HepG2 (cell line): Measurements from ENCODE around the gene WDR81. TPM values are rescaled to one million over a fixed set of nuclear protein-coding genes. Genes with fewer than 3 reads are reported as not detected.

ENCODE experiments used
- AGO2 ChIP-seq: fragments of 200-400 bp; formaldehyde crosslinking; optimal IDR thresholded peaks from 2 replicates; pipeline ENCODE3; 2017; ENCODE audit warnings: mild to moderate bottlenecking, low read depth, low read length, moderate library complexity
- ARNTL ChIP-seq: sonication (generic); formaldehyde crosslinking; IDR thresholded peaks from 2 replicates; pipeline ENCODE4 v1.4.0; 2020; ENCODE audit warnings: mild to moderate bottlenecking, missing genetic modification reagents
- MED13 ChIP-seq: sonication (generic); formaldehyde crosslinking; IDR thresholded peaks from 2 replicates; pipeline ENCODE4 v1.5.0; 2020; ENCODE audit warnings: missing genetic modification reagents
- NAIF1 ChIP-seq: sonication (generic); formaldehyde crosslinking; IDR thresholded peaks from 2 replicates; pipeline ENCODE4 v1.5.0; 2020; ENCODE audit warnings: mild to moderate bottlenecking, missing genetic modification reagents, borderline replicate concordance
- SOX5 ChIP-seq: IDR thresholded peaks from 2 replicates; pipeline ENCODE4 v1.6.1; 2016; ENCODE audit warnings: borderline replicate concordance
- ZFAT ChIP-seq: sonication (generic); formaldehyde crosslinking; conservative IDR thresholded peaks from 2 replicates; pipeline ENCODE4 v1.8.1; 2023; ENCODE audit warnings: missing genetic modification reagents, inconsistent platforms
- ZIK1 ChIP-seq: sonication (generic); formaldehyde crosslinking; IDR thresholded peaks from 2 replicates; pipeline ENCODE4 v1.5.0; 2020; ENCODE audit warnings: mild to moderate bottlenecking, low read depth, missing genetic modification reagents, borderline replicate concordance
- ZMYM3 ChIP-seq: sonication (generic); formaldehyde crosslinking; IDR thresholded peaks from 2 replicates; pipeline ENCODE4 v1.5.1; 2020; ENCODE audit warnings: mild to moderate bottlenecking, missing genetic modification reagents
- ZNF3 ChIP-seq: IDR thresholded peaks from 2 replicates; pipeline ENCODE4 v1.7.0; 2017; ENCODE audit warnings: inconsistent platforms
- ZNF30 ChIP-seq: sonication (generic); formaldehyde crosslinking; IDR thresholded peaks from 2 replicates; pipeline ENCODE4 v1.5.0; 2020; ENCODE audit warnings: mild to moderate bottlenecking, missing genetic modification reagents
- ZNF569 ChIP-seq: sonication (generic); formaldehyde crosslinking; IDR thresholded peaks from 2 replicates; pipeline ENCODE4 v1.5.0; 2020; ENCODE audit warnings: mild to moderate bottlenecking, missing genetic modification reagents, moderate library complexity, borderline replicate concordance
- ZNF777 ChIP-seq: sonication (generic); formaldehyde crosslinking; IDR thresholded peaks from 2 replicates; pipeline ENCODE4 v1.4.0; 2020; ENCODE audit warnings: missing genetic modification reagents
- ZSCAN9 ChIP-seq: IDR thresholded peaks from 2 replicates; pipeline ENCODE4 v1.6.1; 2016; ENCODE audit warnings: borderline replicate concordance
- polyA plus RNA-seq, 8 experiments: library from polyadenylated mRNA; depleted of rRNA in 3 of 8; stranded (reverse) in 7 of 8; unstranded in 1 of 8; fragments of >200 nt; fragmentation: Illumina TruSeq in 4 of 8; extraction: Trizol in 4 of 8; gene quantifications; 2 replicates each; pipeline versions ENCODE4 v1.2.1 to v1.2.3, GENCODE V29; 2011 to 2016; ENCODE audit warnings: low read depth in 4 of 8, missing spikeins in 1 of 8, mixed read lengths in 1 of 8; ENCODE audit not compliant: insufficient read depth in 1 of 8
- total RNA-seq, 5 experiments: library from RNA; depleted of rRNA; stranded (reverse); fragments of >200 nt; fragmentation: Illumina TruSeq; extraction: Trizol; gene quantifications; 2 replicates each; pipeline ENCODE4 v1.2.3, GENCODE V29; 2016; ENCODE audit warnings: low read depth in 1 of 5
- TF ChIP-seq, protein P1 (sequence below): sonication (generic); formaldehyde crosslinking; IDR thresholded peaks from 2 replicates; pipeline ENCODE4 v1.5.0; 2020; ENCODE audit warnings: missing genetic modification reagents, mild to moderate bottlenecking, borderline replicate concordance
- TF ChIP-seq, protein P2 (sequence below): sonication (generic); IDR thresholded peaks from 2 replicates; pipeline ENCODE4 v1.6.1; 2016; ENCODE audit warnings: low read depth, borderline replicate concordance
- TF ChIP-seq, protein P3 (sequence below): sonication (generic); formaldehyde crosslinking; IDR thresholded peaks from 2 replicates; pipeline ENCODE4; 2020; ENCODE audit warnings: missing genetic modification reagents, mild to moderate bottlenecking, borderline replicate concordance
- TF ChIP-seq, protein P4 (sequence below): sonication (generic); formaldehyde crosslinking; IDR thresholded peaks from 2 replicates; pipeline ENCODE4 v1.4.0; 2020; ENCODE audit warnings: low read depth, mild to moderate bottlenecking, missing genetic modification reagents
- TF ChIP-seq, protein P5 (sequence below): sonication (generic); formaldehyde crosslinking; IDR thresholded peaks from 2 replicates; pipeline ENCODE4 v1.8.0; 2022; ENCODE audit warnings: mild to moderate bottlenecking, missing genetic modification reagents, borderline replicate concordance
- TF ChIP-seq, protein P6 (sequence below): IDR thresholded peaks from 2 replicates; pipeline ENCODE4 v1.6.1; 2016; ENCODE audit warnings: control low read depth
- TF ChIP-seq, protein P7 (sequence below): sonication (generic); formaldehyde crosslinking; conservative IDR thresholded peaks from 2 replicates; pipeline ENCODE4 v1.4.0; 2020; ENCODE audit warnings: missing genetic modification reagents

WDR81 gene
- total and polyA plus RNA-seq, 2 of the 13 experiments (the other 11 are each of a cell fraction or from before 2014, with no cell fraction given), result 9.1 to 16.7 TPM

DNA sequence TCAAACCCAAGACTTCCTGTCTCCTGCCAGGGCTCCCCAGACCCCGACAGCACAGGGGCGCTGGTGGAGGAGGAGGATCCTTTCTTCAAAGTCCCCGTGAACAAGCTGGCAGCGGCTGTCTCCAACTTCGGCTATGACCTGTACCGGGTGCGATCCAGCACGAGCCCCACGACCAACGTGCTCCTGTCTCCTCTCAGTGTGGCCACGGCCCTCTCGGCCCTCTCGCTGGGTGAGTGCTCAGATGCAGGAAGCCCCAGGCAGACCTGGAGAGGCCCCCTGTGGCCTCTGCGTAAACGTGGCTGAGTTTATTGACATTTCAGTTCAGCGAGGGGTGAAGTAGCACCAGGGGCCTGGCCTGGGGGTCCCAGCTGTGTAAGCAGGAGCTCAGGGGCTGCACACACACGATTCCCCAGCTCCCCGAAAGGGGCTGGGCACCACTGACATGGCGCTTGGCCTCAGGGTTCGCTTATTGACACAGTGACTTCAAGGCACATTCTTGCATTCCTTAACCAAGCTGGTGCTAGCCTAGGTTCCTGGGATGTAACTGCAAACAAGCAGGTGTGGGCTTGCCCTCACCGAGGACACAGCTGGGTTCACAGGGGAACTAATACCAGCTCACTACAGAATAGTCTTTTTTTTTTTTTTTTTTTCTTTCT, 45.4 kb downstream of the WDR81 start (continued):
- TF ChIP-seq, protein P1, sequence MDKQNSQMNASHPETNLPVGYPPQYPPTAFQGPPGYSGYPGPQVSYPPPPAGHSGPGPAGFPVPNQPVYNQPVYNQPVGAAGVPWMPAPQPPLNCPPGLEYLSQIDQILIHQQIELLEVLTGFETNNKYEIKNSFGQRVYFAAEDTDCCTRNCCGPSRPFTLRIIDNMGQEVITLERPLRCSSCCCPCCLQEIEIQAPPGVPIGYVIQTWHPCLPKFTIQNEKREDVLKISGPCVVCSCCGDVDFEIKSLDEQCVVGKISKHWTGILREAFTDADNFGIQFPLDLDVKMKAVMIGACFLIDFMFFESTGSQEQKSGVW (CRISPR knock-in tag), result no peak
- TF ChIP-seq ZFAT (CRISPR knock-in tag), result no peak
- no peak for TF ChIP-seq ARNTL (CRISPR knock-in tag)
- no peak for TF ChIP-seq MED13 (CRISPR knock-in tag)
- peak; percentile 95 for TF ChIP-seq AGO2
- no peak for TF ChIP-seq NAIF1
- no peak for TF ChIP-seq ZNF30
- TF ChIP-seq ZIK1, result no peak
- TF ChIP-seq SOX5 (CRISPR knock-in tag), result peak; percentile 67
- TF ChIP-seq, protein P2, sequence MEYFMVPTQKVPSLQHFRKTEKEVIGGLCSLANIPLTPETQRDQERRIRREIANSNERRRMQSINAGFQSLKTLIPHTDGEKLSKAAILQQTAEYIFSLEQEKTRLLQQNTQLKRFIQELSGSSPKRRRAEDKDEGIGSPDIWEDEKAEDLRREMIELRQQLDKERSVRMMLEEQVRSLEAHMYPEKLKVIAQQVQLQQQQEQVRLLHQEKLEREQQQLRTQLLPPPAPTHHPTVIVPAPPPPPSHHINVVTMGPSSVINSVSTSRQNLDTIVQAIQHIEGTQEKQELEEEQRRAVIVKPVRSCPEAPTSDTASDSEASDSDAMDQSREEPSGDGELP, result peak; percentile 97
- TF ChIP-seq, protein P3, sequence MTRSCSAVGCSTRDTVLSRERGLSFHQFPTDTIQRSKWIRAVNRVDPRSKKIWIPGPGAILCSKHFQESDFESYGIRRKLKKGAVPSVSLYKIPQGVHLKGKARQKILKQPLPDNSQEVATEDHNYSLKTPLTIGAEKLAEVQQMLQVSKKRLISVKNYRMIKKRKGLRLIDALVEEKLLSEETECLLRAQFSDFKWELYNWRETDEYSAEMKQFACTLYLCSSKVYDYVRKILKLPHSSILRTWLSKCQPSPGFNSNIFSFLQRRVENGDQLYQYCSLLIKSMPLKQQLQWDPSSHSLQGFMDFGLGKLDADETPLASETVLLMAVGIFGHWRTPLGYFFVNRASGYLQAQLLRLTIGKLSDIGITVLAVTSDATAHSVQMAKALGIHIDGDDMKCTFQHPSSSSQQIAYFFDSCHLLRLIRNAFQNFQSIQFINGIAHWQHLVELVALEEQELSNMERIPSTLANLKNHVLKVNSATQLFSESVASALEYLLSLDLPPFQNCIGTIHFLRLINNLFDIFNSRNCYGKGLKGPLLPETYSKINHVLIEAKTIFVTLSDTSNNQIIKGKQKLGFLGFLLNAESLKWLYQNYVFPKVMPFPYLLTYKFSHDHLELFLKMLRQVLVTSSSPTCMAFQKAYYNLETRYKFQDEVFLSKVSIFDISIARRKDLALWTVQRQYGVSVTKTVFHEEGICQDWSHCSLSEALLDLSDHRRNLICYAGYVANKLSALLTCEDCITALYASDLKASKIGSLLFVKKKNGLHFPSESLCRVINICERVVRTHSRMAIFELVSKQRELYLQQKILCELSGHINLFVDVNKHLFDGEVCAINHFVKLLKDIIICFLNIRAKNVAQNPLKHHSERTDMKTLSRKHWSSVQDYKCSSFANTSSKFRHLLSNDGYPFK, result no peak; the same call in 1 of the 2 replicates
- TF ChIP-seq ZSCAN9 (CRISPR knock-in tag), result no peak; the same call in 1 of the 2 replicates
- TF ChIP-seq, protein P4, sequence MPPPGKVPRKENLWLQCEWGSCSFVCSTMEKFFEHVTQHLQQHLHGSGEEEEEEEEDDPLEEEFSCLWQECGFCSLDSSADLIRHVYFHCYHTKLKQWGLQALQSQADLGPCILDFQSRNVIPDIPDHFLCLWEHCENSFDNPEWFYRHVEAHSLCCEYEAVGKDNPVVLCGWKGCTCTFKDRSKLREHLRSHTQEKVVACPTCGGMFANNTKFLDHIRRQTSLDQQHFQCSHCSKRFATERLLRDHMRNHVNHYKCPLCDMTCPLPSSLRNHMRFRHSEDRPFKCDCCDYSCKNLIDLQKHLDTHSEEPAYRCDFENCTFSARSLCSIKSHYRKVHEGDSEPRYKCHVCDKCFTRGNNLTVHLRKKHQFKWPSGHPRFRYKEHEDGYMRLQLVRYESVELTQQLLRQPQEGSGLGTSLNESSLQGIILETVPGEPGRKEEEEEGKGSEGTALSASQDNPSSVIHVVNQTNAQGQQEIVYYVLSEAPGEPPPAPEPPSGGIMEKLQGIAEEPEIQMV (CRISPR knock-in tag), result no peak
- TF ChIP-seq ZNF777 (CRISPR knock-in tag), result no peak
- no peak for TF ChIP-seq ZNF569 (CRISPR knock-in tag)
- TF ChIP-seq, protein P5, sequence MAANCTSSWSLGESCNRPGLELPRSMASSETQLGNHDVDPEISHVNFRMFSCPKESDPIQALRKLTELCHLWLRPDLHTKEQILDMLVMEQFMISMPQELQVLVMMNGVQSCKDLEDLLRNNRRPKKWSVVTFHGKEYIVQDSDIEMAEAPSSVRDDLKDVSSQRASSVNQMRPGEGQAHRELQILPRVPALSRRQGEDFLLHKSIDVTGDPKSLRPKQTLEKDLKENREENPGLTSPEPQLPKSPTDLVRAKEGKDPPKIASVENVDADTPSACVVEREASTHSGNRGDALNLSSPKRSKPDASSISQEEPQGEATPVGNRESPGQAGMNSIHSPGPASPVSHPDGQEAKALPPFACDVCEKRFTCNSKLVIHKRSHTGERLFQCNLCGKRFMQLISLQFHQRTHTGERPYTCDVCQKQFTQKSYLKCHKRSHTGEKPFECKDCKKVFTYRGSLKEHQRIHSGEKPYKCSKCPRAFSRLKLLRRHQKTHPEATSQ (CRISPR knock-in tag), result no peak
- TF ChIP-seq, protein P6, sequence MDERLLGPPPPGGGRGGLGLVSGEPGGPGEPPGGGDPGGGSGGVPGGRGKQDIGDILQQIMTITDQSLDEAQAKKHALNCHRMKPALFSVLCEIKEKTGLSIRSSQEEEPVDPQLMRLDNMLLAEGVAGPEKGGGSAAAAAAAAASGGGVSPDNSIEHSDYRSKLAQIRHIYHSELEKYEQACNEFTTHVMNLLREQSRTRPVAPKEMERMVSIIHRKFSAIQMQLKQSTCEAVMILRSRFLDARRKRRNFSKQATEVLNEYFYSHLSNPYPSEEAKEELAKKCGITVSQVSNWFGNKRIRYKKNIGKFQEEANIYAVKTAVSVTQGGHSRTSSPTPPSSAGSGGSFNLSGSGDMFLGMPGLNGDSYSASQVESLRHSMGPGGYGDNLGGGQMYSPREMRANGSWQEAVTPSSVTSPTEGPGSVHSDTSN (CRISPR knock-in tag), result no peak
- TF ChIP-seq ZMYM3 (CRISPR knock-in tag), result no peak
- TF ChIP-seq, protein P7, sequence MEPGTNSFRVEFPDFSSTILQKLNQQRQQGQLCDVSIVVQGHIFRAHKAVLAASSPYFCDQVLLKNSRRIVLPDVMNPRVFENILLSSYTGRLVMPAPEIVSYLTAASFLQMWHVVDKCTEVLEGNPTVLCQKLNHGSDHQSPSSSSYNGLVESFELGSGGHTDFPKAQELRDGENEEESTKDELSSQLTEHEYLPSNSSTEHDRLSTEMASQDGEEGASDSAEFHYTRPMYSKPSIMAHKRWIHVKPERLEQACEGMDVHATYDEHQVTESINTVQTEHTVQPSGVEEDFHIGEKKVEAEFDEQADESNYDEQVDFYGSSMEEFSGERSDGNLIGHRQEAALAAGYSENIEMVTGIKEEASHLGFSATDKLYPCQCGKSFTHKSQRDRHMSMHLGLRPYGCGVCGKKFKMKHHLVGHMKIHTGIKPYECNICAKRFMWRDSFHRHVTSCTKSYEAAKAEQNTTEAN (CRISPR knock-in tag), result no peak
- TF ChIP-seq ZNF3, result no peak
